Neural crest cell (in vitro differentiated cells): Measurements from ENCODE around the gene SGPP1. TPM values are rescaled to one million over a fixed set of nuclear protein-coding genes. Genes with fewer than 3 reads are reported as not detected.
"Not testable (repeated sequence)": the region's sequence is repeated elsewhere in the genome, so short reads cannot be mapped to it uniquely, and the experiment has no call there.

ENCODE experiments used
- DNase-seq: peaks from one replicate; pipeline ENCODE4 v3.0.0; 2021; ENCODE audit warnings: low read depth, mixed read lengths, low spot score
- H3K27ac Mint-ChIP-seq: one replicate; pipeline ENCODE4 v1.8.0; 2021; ENCODE audit warnings: mild to moderate bottlenecking, mixed read lengths; ENCODE audit not compliant: unreplicated experiment
- H3K27me3 Mint-ChIP-seq: 2 replicates; pipeline ENCODE4 v1.8.0; 2021; ENCODE audit warnings: low read depth, mild to moderate bottlenecking, mixed read lengths
- H3K36me3 Mint-ChIP-seq: 2 replicates; pipeline ENCODE4 v1.8.0; 2021; ENCODE audit warnings: low read depth, mild to moderate bottlenecking, mixed read lengths
- H3K4me1 Mint-ChIP-seq: 2 replicates; pipeline ENCODE4 v1.8.0; 2021; ENCODE audit warnings: mixed read lengths
- H3K4me3 Mint-ChIP-seq: one replicate; pipeline ENCODE4 v1.8.0; 2021; ENCODE audit warnings: mild to moderate bottlenecking, mixed read lengths
- H3K9me3 Mint-ChIP-seq: 2 replicates; pipeline ENCODE4 v1.8.0; 2021; ENCODE audit warnings: mixed read lengths
- CTCF ChIP-seq: fragments of 200-600 bp; sonication (generic); conservative IDR thresholded peaks from 2 replicates; pipeline ENCODE4 v1.5.0; 2021; ENCODE audit warnings: antibody characterized with exemption, mild to moderate bottlenecking
- total RNA-seq: library from RNA; stranded (reverse); gene quantifications from 2 replicates; pipeline ENCODE4 v1.2.1, GENCODE V29; 2021

The SGPP1 gene
- total RNA-seq, 1 donor from 2014 or later = 11.8 TPM

- peaks cover 13% of the 10 kb centered on the region for H3K4me1 Mint-ChIP-seq
- no peaks in the 10 kb centered on the region for H3K9me3 Mint-ChIP-seq
- no peak overlapping the region for H3K4me3 Mint-ChIP-seq
- no peak for DNase-seq
- TF ChIP-seq CTCF = no peak
- no peak overlapping the region for H3K27ac Mint-ChIP-seq
- no peaks in the 10 kb centered on the region for H3K27me3 Mint-ChIP-seq
- H3K36me3 Mint-ChIP-seq = no peaks in the 10 kb centered on the region
Measured at GRCh38 chr14:63663428-63664341, 64.2 kb downstream of the SGPP1 start.

GRCh38 chr14:63662776-63663175, 65.1 kb downstream of the SGPP1 start:
- TF ChIP-seq CTCF = no peak
- no peak overlapping the region for H3K27ac Mint-ChIP-seq
- no peak for DNase-seq
- no peaks in the 10 kb centered on the region for H3K36me3 Mint-ChIP-seq
- no peak overlapping the region for H3K4me3 Mint-ChIP-seq
- no peaks in the 10 kb centered on the region for H3K27me3 Mint-ChIP-seq
- no peaks in the 10 kb centered on the region for H3K9me3 Mint-ChIP-seq
- H3K4me1 Mint-ChIP-seq = peaks cover 13% of the 10 kb centered on the region

- H3K9me3 Mint-ChIP-seq, H3K36me3 Mint-ChIP-seq, H3K4me3 Mint-ChIP-seq, H3K27ac Mint-ChIP-seq, DNase-seq, H3K27me3 Mint-ChIP-seq: not testable (repeated sequence)
- peaks cover 13% of the 10 kb centered on the region for H3K4me1 Mint-ChIP-seq
Measured at GRCh38 chr14:63661881-63662280, 66.0 kb downstream of the SGPP1 start.

- TF ChIP-seq CTCF = no peak
- no peaks in the 10 kb centered on the region for H3K9me3 Mint-ChIP-seq
- no peaks in the 10 kb centered on the region for H3K36me3 Mint-ChIP-seq
- no peak for DNase-seq
- peaks cover 13% of the 10 kb centered on the region for H3K4me1 Mint-ChIP-seq
- peak overlapping the region; percentile 51 for H3K27ac Mint-ChIP-seq
- H3K4me3 Mint-ChIP-seq = peak overlapping the region; percentile 22
- no peaks in the 10 kb centered on the region for H3K27me3 Mint-ChIP-seq
Measured at GRCh38 chr14:63659726-63660125, 68.1 kb downstream of the SGPP1 start.

- Mint-ChIP-seq H3K4me1 (peaks cover 13% of the 10 kb centered on the region), H3K27me3 (no peaks in the 10 kb centered on the region), H3K4me3 (no peak overlapping the region), H3K9me3 (no peaks in the 10 kb centered on the region), H3K27ac (no peak overlapping the region), H3K36me3 (no peaks in the 10 kb centered on the region)
- TF ChIP-seq CTCF = no peak
- DNase-seq = no peak
Measured at GRCh38 chr14:63656194-63656593, 71.7 kb downstream of the SGPP1 start.

GRCh38 chr14:63654936-63655335, 72.9 kb downstream of the SGPP1 start:
- peaks cover 7% of the 10 kb centered on the region for H3K4me1 Mint-ChIP-seq
- H3K36me3 Mint-ChIP-seq = no peaks in the 10 kb centered on the region
- H3K4me3 Mint-ChIP-seq = no peak overlapping the region
- no peaks in the 10 kb centered on the region for H3K9me3 Mint-ChIP-seq
- DNase-seq = no peak
- TF ChIP-seq CTCF = no peak
- no peak overlapping the region for H3K27ac Mint-ChIP-seq
- H3K27me3 Mint-ChIP-seq = no peaks in the 10 kb centered on the region
